T-cell (primary cell): ENCODE data around the gene CACNA1F. TPM values are rescaled to one million over a fixed set of nuclear protein-coding genes. Genes with fewer than 3 reads are reported as not detected.
A peak's percentile ranks its signal among the peaks of the same experiment; 100 is the strongest.

ENCODE experiments used
- ATAC-seq, 4 experiments: fragments of 200-7000 bp in 3 of 4; fragments of 150-1000 bp in 1 of 4; cut with Tn5 transposase; replicated peaks in 1 of 4; 1 replicate in 3 of 4; 2 replicates in 1 of 4; pipeline ENCODE4 v1.10.0; 2021; ENCODE audit warnings: moderate library complexity in 3 of 4, mild to moderate bottlenecking in 2 of 4, moderate number of reproducible peaks in 1 of 4
- CTCF ChIA-PET, 2 donors: fragments of 300-600 bp; sonication (Branson Sonifier 250); formaldehyde crosslinking; loops; one replicate each; lab custom pipeline; 2022; ENCODE audit warnings: antibody characterized with exemption in 2 of 2; lab: Charles Lee
- POLR2A ChIA-PET, 2 donors: fragments of 300-600 bp; sonication (Branson Sonifier 250); formaldehyde crosslinking; loops; one replicate each; lab custom pipeline; 2022; ENCODE audit warnings: antibody characterized with exemption in 2 of 2; lab: Charles Lee
- DNase-seq, 35 experiments: peaks; one replicate each; pipeline versions ENCODE4 v3.0.0 to v3.0.0-alpha.2; 2013 to 2023
- H3K27ac ChIP-seq: one replicate; pipeline ENCODE4 v1.5.1; 2013; ENCODE audit warnings: low read length
- H3K27me3 ChIP-seq, 2 experiments: replicated peaks in 1 of 2; 1 replicate in 1 of 2; 2 replicates in 1 of 2; pipeline versions ENCODE4 v1.6.1 to v1.7.0; 2013; ENCODE audit warnings: low read length in 1 of 2, mixed read lengths in 1 of 2; ENCODE audit not compliant: control insufficient read depth in 2 of 2, insufficient read depth in 2 of 2; ENCODE audit errors: extremely low read depth in 1 of 2
- H3K36me3 ChIP-seq, 2 donors: 1 replicate in 1 of 2; 2 replicates in 1 of 2; pipeline versions ENCODE4 v1.6.1 to v1.7.0; 2013; ENCODE audit warnings: low read length in 1 of 2; ENCODE audit not compliant: control insufficient read depth in 2 of 2, insufficient read depth in 1 of 2; ENCODE audit errors: extremely low read depth in 1 of 2
- H3K4me1 ChIP-seq, 2 experiments: 1 replicate in 1 of 2; 2 replicates in 1 of 2; pipeline versions ENCODE4 v1.6.1 to v1.7.0; 2013; ENCODE audit warnings: low read length in 2 of 2, mixed read lengths in 1 of 2; ENCODE audit not compliant: insufficient read depth in 2 of 2, control insufficient read depth in 1 of 2; ENCODE audit errors: extremely low read depth in 1 of 2
- H3K4me3 ChIP-seq, 2 donors: 1 replicate in 1 of 2; 2 replicates in 1 of 2; pipeline versions ENCODE4 v1.5.1 to v1.7.0; 2013; ENCODE audit warnings: mild to moderate bottlenecking in 2 of 2, low read length in 1 of 2, moderate library complexity in 1 of 2; ENCODE audit not compliant: control insufficient read depth in 1 of 2; ENCODE audit errors: extremely low read depth in 1 of 2
- H3K9me3 ChIP-seq: 2 replicates; pipeline ENCODE4 v1.7.0; 2013
- H3K27ac Mint-ChIP-seq, 2 donors: one replicate each; pipeline ENCODE4 v1.8.0; 2020 to 2021; ENCODE audit warnings: mild to moderate bottlenecking in 2 of 2, mixed read lengths in 2 of 2
- H3K27me3 Mint-ChIP-seq, 2 donors: one replicate each; pipeline ENCODE4 v1.8.0; 2021 to 2022; ENCODE audit warnings: mixed read lengths in 2 of 2
- H3K36me3 Mint-ChIP-seq: one replicate; pipeline ENCODE4 v1.8.0; 2021; ENCODE audit warnings: mixed read lengths
- H3K4me1 Mint-ChIP-seq, 3 donors: one replicate each; pipeline ENCODE4 v1.8.0; 2020 to 2022; ENCODE audit warnings: mixed read lengths in 3 of 3, mild to moderate bottlenecking in 1 of 3
- H3K4me3 Mint-ChIP-seq, 3 donors: one replicate each; pipeline ENCODE4 v1.8.0; 2020 to 2022; ENCODE audit warnings: mild to moderate bottlenecking in 3 of 3, mixed read lengths in 3 of 3, moderate library complexity in 3 of 3
- H3K9me3 Mint-ChIP-seq, 3 donors: one replicate each; pipeline ENCODE4 v1.8.0; 2020 to 2022; ENCODE audit warnings: mixed read lengths in 3 of 3
- WGBS: methylation state at CpG from one replicate; pipeline ENCODE4 v1.1.5; 2013; ENCODE audit warnings: missing lambda C conversion rate; ENCODE audit not compliant: insufficient coverage; 5-methylcytosine and 5-hydroxymethylcytosine counted together
- total RNA-seq, 35 experiments: library from RNA in 6 of 35; stranded (reverse) in 6 of 35; fragments of 120-200 nt in 1 of 35; gene quantifications; one replicate each; pipeline versions ENCODE4 v1.2.1 to v1.2.4 and lab custom pipeline; 2013 to 2026

The CACNA1F gene
- total RNA-seq, 5 donors from 2014 or later (not counting 1 experiment from before 2014, with no cell fraction given), result 1.4 to 1.9 (median 1.6) TPM

- Mint-ChIP-seq H3K4me1 (peaks cover 22 to 45% (median 23%) of the 10 kb centered on the region in 3 donors), H3K27me3 (peaks cover 0 to 3% of the 10 kb centered on the region in 2 donors), H3K36me3 (no peaks in the 10 kb centered on the region), H3K4me3 (peak overlapping the region; percentile 2 to 34 (median 7)), H3K27ac (peak overlapping the region; percentile 40 to 72), H3K9me3 (no peaks in the 10 kb centered on the region)
- WGBS, result 88% methylated on average over 3 of the region's 6 CpGs
- POLR2A ChIA-PET, result no interaction called here
- DNase-seq (no peak), ATAC-seq (no peak)
- Histone ChIP-seq H3K9me3 (no peaks in the 10 kb centered on the region), H3K27me3 (no peaks in the 10 kb centered on the region), H3K36me3 (no peaks in the 10 kb centered on the region), H3K4me3 (no peak overlapping the region), H3K27ac (no peak overlapping the region), H3K4me1 (peaks cover 3 to 40% of the 10 kb centered on the region in 2 experiments)
- CTCF ChIA-PET, result no interaction called here
Measured at GRCh38 chrX:49189606-49190005, 43.5 kb downstream of the CACNA1F start.

GRCh38 chrX:49188468-49189076, 44.6 kb downstream of the CACNA1F start:
- Histone ChIP-seq H3K4me1 (peaks cover 3 to 48% of the 10 kb centered on the region in 2 experiments), H3K36me3 (no peaks in the 10 kb centered on the region), H3K27ac (no peak overlapping the region), H3K9me3 (no peaks in the 10 kb centered on the region), H3K4me3 (no peak overlapping the region), H3K27me3 (no peaks in the 10 kb centered on the region)
- Mint-ChIP-seq H3K4me3 (no peak overlapping the region), H3K9me3 (no peaks in the 10 kb centered on the region), H3K36me3 (no peaks in the 10 kb centered on the region), H3K4me1 (peaks cover 18 to 43% (median 21%) of the 10 kb centered on the region in 3 donors), H3K27me3 (peaks cover 0 to under 1% of the 10 kb centered on the region in 2 donors), H3K27ac (no peak overlapping the region)
- DNase-seq (no peak), ATAC-seq (no peak)
- ChIA-PET CTCF (interaction anchor here in 1 of 2 donors (2.0 kb wide), 1 partner anchor 33 kb away, joined by 5 read pairs; no protein-coding TSS in a partner anchor), POLR2A (no interaction called here)
- WGBS, result 100% methylated on average over 4 of the region's 8 CpGs

- H3K27me3 Mint-ChIP-seq, result no peaks in the 10 kb centered on the region
- no peak for ATAC-seq
Measured at GRCh38 chrX:49187526-49187925, 45.6 kb downstream of the CACNA1F start.

GRCh38 chrX:49187028-49187394, 46.1 kb downstream of the CACNA1F start:
- Mint-ChIP-seq H3K4me3 (peak overlapping the region in 2 of 3 donors; percentile 54 to 73), H3K27ac (no peak overlapping the region), H3K9me3 (no peaks in the 10 kb centered on the region), H3K4me1 (peaks cover 4 to 30% (median 11%) of the 10 kb centered on the region in 3 donors), H3K27me3 (no peaks in the 10 kb centered on the region), H3K36me3 (peaks cover 4% of the 10 kb centered on the region)
- Histone ChIP-seq H3K4me1 (peaks cover 2 to 35% of the 10 kb centered on the region in 2 experiments), H3K4me3 (no peak overlapping the region), H3K27me3 (no peaks in the 10 kb centered on the region), H3K36me3 (peaks cover 0 to 3% of the 10 kb centered on the region in 2 donors), H3K27ac (no peak overlapping the region), H3K9me3 (no peaks in the 10 kb centered on the region)
- CTCF ChIA-PET, result interaction anchor here (0.6 to 2.0 kb wide), 2 partner anchors 31 to 613 kb away, joined by 4 to 5 read pairs; no protein-coding TSS in a partner anchor
- no CpG with 5 or more reads among the region's 15 CpGs for WGBS
- DNase-seq, result no peak
- POLR2A ChIA-PET, result no interaction called here
- no peak for ATAC-seq

More at GRCh38 chrX:49187526-49187925, 45.6 kb downstream of the CACNA1F start:
- H3K36me3 Mint-ChIP-seq, result no peaks in the 10 kb centered on the region
- H3K9me3 Mint-ChIP-seq, result no peaks in the 10 kb centered on the region
- no peak overlapping the region for H3K27ac Mint-ChIP-seq
- Histone ChIP-seq H3K36me3 (peaks cover 0 to 3% of the 10 kb centered on the region in 2 donors), H3K9me3 (no peaks in the 10 kb centered on the region), H3K4me1 (peaks cover 3 to 38% of the 10 kb centered on the region in 2 experiments), H3K4me3 (no peak overlapping the region), H3K27me3 (no peaks in the 10 kb centered on the region), H3K27ac (no peak overlapping the region)
- ChIA-PET POLR2A (no interaction called here), CTCF (interaction anchor here in 1 of 2 donors (2.0 kb wide), 1 partner anchor 32 kb away, joined by 5 read pairs; no protein-coding TSS in a partner anchor)
- no peak overlapping the region for H3K4me3 Mint-ChIP-seq
- no peak for DNase-seq
- no CpG with 5 or more reads among the region's 10 CpGs for WGBS
- H3K4me1 Mint-ChIP-seq, result peaks cover 7 to 33% (median 13%) of the 10 kb centered on the region in 3 donors

- POLR2A ChIA-PET, result no interaction called here
- 0% methylated on average over 11 of the region's 62 CpGs for WGBS
- Mint-ChIP-seq H3K4me3 (peak within 1 kb of the TSS; percentile 70 to 78 (median 73)), H3K9me3 (no peaks in the 10 kb centered on the region), H3K4me1 (peaks cover 4 to 28% (median 11%) of the 10 kb centered on the region in 3 donors), H3K36me3 (peaks cover 4% of the 10 kb centered on the region), H3K27me3 (no peaks in the 10 kb centered on the region), H3K27ac (peak within 1 kb of the TSS; percentile 63 to 77)
- Histone ChIP-seq H3K36me3 (peaks cover 0 to 3% of the 10 kb centered on the region in 2 donors), H3K4me3 (peak within 1 kb of the TSS; percentile 42 to 64), H3K9me3 (no peaks in the 10 kb centered on the region), H3K27me3 (no peaks in the 10 kb centered on the region), H3K4me1 (peaks cover 2 to 32% of the 10 kb centered on the region in 2 experiments), H3K27ac (no peak within 1 kb of the TSS)
- CTCF ChIA-PET, result interaction anchor here (0.6 to 2.0 kb wide), 4 partner anchors 21 to 613 kb away, joined by 4 to 5 read pairs (median 4); no protein-coding TSS in a partner anchor
- DNase-seq, result peak; percentile 41 to 78 (median 61)
- peak; percentile 25 to 33 (median 26) for ATAC-seq
Measured at GRCh38 chrX:49186125-49187027, 46.8 kb downstream of the CACNA1F start, which contains the start of gene PRICKLE3. Gene PRICKLE3 (minus strand): TSS chrX:49186373. CDS start chrX:49186297, 76 bp downstream.
